ENCODE data around the gene RLBP1.

- TF ChIP-seq CTCF (IDR thresholded peaks at IDR 0.05; ENCODE audit: insufficient read depth, low read length) = no peak
- TF ChIP-seq POLR2AphosphoS5 (IDR thresholded peaks at IDR 0.05; ENCODE audit: low read depth) = no peak
Measured at GRCh38 chr15:89174476-89174875, 46.9 kb downstream of the RLBP1 start.

Measured in HL-60 (cell line).